ENCODE data around the gene U2AF1L4.

- TF ChIP-seq CTCF (conservative IDR thresholded peaks at IDR 0.05; ENCODE audit: low read length) (no peak), EZH2phosphoT487 (IDR thresholded peaks at IDR 0.05; ENCODE audit: borderline replicate concordance, low read depth, low read length) (no peak)
These were observed 20.7 kb downstream of the U2AF1L4 start for GRCh38 chr19:35724560-35724959.

All from OCI-LY7 (cell line).